K562 (cell line): ENCODE results near the gene KATNB1. TPM values are rescaled to one million over a fixed set of nuclear protein-coding genes. Genes with fewer than 3 reads are reported as not detected.

Experiments used
- BCOR ChIP-seq: fragments of 450-650 bp; IDR thresholded peaks from 2 replicates; pipeline ENCODE4 v1.6.1; 2016
- CHCHD3 ChIP-seq: fragments of 250-450 bp; sonication (Bioruptor Pico); IDR thresholded peaks from 2 replicates; pipeline ENCODE4 v2.1.2; 2022; ENCODE audit warnings: mild to moderate bottlenecking
- CTBP1 ChIP-seq: fragments of 450-650 bp; IDR thresholded peaks from 2 replicates; pipeline ENCODE4 v1.6.1; 2016; ENCODE audit warnings: borderline replicate concordance
- ELK1 ChIP-seq: sonication (generic); formaldehyde crosslinking; IDR thresholded peaks from 2 replicates; pipeline ENCODE4 v1.8.1; 2022; ENCODE audit warnings: missing genetic modification reagents
- GATA2 ChIP-seq: sonication (generic); formaldehyde crosslinking; IDR thresholded peaks from 2 replicates; pipeline ENCODE4 v1.4.0; 2020; ENCODE audit warnings: mild to moderate bottlenecking, missing genetic modification reagents
- KDM1A ChIP-seq, 2 experiments: fragments of 450-650 bp; IDR thresholded peaks; 2 replicates each; pipeline ENCODE4 v1.6.1; 2016; ENCODE audit warnings: mild to moderate bottlenecking in 2 of 2
- MNT ChIP-seq, 2 experiments: fragments of 450-650 bp; conservative IDR thresholded peaks; 2 replicates each; pipeline ENCODE4 v1.6.1; 2017; ENCODE audit warnings: mild to moderate bottlenecking in 2 of 2, moderate library complexity in 2 of 2
- NELFE ChIP-seq: IDR thresholded peaks from 2 replicates; pipeline ENCODE4 v1.6.1; 2011; ENCODE audit warnings: mild to moderate bottlenecking; ENCODE audit not compliant: insufficient read depth, insufficient read length
- NRF1 ChIP-seq, 2 experiments: fragments of 450-650 bp; IDR thresholded peaks in 1 of 2; conservative IDR thresholded peaks in 1 of 2; 2 replicates each; pipeline ENCODE4 v1.6.1; 2014; ENCODE audit warnings: mild to moderate bottlenecking in 2 of 2
- POLR3A ChIP-seq: IDR thresholded peaks from 2 replicates; pipeline ENCODE4 v1.6.1; 2011; ENCODE audit warnings: borderline replicate concordance, mild to moderate bottlenecking, moderate library complexity; ENCODE audit not compliant: insufficient read length, insufficient read depth; ENCODE audit errors: extremely low read depth
- SIX5 ChIP-seq, 2 experiments: IDR thresholded peaks; 2 replicates each; pipeline ENCODE4 v1.6.1; 2011; ENCODE audit warnings: low read length in 2 of 2, borderline replicate concordance in 1 of 2, low read depth in 1 of 2, mild to moderate bottlenecking in 1 of 2, moderate library complexity in 1 of 2; ENCODE audit not compliant: insufficient read depth in 1 of 2
- SPI1 ChIP-seq: IDR thresholded peaks from 2 replicates; pipeline ENCODE4 v1.6.1; 2011; ENCODE audit warnings: low read depth, low read length, control low read depth, borderline replicate concordance
- ZBTB40 ChIP-seq, 2 experiments: fragments of 450-650 bp in 1 of 2; sonication (generic) in 1 of 2; formaldehyde crosslinking in 1 of 2; IDR thresholded peaks; 2 replicates each; pipeline versions ENCODE4 v1.7.1 to v1.9.0; 2016 to 2022; ENCODE audit warnings: inconsistent platforms in 1 of 2, mild to moderate bottlenecking in 1 of 2, missing genetic modification reagents in 1 of 2
- ZNF174 ChIP-seq: fragments of 250-450 bp; sonication (Bioruptor Pico); IDR thresholded peaks from 2 replicates; pipeline ENCODE4 v1.4.0; 2020; ENCODE audit warnings: mild to moderate bottlenecking
- polyA plus RNA-seq, 8 experiments: library from polyadenylated mRNA; depleted of rRNA in 4 of 8; stranded (reverse) in 5 of 8; unstranded in 3 of 8; fragments of >200 nt; fragmentation: Nextera tagmentation in 2 of 8; fragmentation: Illumina TruSeq in 1 of 8; extraction: Ambion mirVana in 2 of 8; extraction: Trizol in 1 of 8; gene quantifications; 2 replicates each; pipeline versions ENCODE4 v1.2.1 to v1.2.3, GENCODE V29; 2011 to 2014; ENCODE audit warnings: inconsistent platforms in 1 of 8, missing spikeins in 1 of 8
- total RNA-seq, 7 experiments: library from RNA; depleted of rRNA in 6 of 7; stranded (reverse); fragments of >200 nt in 6 of 7; fragmentation: Illumina TruSeq in 2 of 7; extraction: Trizol in 2 of 7; gene quantifications; 2 replicates each; pipeline versions ENCODE4 v1.2.1 to v1.2.3, GENCODE V29; 2011 to 2021; ENCODE audit warnings: low replicate concordance in 1 of 7

KATNB1 gene
- total and polyA plus RNA-seq, 9 of the 15 experiments (the other 6 are each of a cell fraction or from before 2014, with no cell fraction given) = 1.2 to 52.6 (median 21.9) TPM

GRCh38 chr16:57694725-57695679 is 40.6 kb upstream of the KATNB1 start, which contains the start of gene DRC7 (continued):
- TF ChIP-seq SIX5 (IDR thresholded peaks at IDR 0.05; ENCODE audit: borderline replicate concordance in 1 of 2, insufficient read depth in 1 of 2, low read depth in 1 of 2, low read length in 2 of 2) = peak; percentile 66 to 67; a peak in 3 of 4 replicates
- TF ChIP-seq MNT (conservative IDR thresholded peaks at IDR 0.05) = peak in 1 of 2 experiments; percentile 61; a peak in 2 of 4 replicates
- no peak for TF ChIP-seq POLR3A
- TF ChIP-seq ZBTB40 (IDR thresholded peaks at IDR 0.05) = peak; percentile 82
- TF ChIP-seq ZBTB40 (CRISPR knock-in tag; IDR thresholded peaks at IDR 0.05) = no peak
- peak in 1 of 2 experiments; percentile 31; a peak in 1 of 4 replicates for TF ChIP-seq KDM1A (IDR thresholded peaks at IDR 0.05)
- TF ChIP-seq ELK1 (CRISPR knock-in tag) = no peak
- TF ChIP-seq GATA2 (CRISPR knock-in tag) = 0 out of 2 replicates have a peak, but pooled peaks have one; percentile 43
- peak; percentile 55; the same call in 1 of the 2 replicates for TF ChIP-seq CTBP1
- no peak for TF ChIP-seq ZNF174 (CRISPR knock-in tag)
- peak; percentile 83 for TF ChIP-seq SPI1
- TF ChIP-seq BCOR = peak; percentile 83
- no peak for TF ChIP-seq CHCHD3 (CRISPR knock-in tag)
- 0 out of 4 replicates have a peak, but pooled peaks of 1 of the 2 experiments have one; percentile 20 for TF ChIP-seq NRF1 (conservative IDR thresholded peaks at IDR 0.05 in 1 of 2, IDR thresholded peaks at IDR 0.05 in 1 of 2)
- TF ChIP-seq NELFE = no peak
